Measurements from ENCODE around the gene ADM.

The ADM gene

DNA sequence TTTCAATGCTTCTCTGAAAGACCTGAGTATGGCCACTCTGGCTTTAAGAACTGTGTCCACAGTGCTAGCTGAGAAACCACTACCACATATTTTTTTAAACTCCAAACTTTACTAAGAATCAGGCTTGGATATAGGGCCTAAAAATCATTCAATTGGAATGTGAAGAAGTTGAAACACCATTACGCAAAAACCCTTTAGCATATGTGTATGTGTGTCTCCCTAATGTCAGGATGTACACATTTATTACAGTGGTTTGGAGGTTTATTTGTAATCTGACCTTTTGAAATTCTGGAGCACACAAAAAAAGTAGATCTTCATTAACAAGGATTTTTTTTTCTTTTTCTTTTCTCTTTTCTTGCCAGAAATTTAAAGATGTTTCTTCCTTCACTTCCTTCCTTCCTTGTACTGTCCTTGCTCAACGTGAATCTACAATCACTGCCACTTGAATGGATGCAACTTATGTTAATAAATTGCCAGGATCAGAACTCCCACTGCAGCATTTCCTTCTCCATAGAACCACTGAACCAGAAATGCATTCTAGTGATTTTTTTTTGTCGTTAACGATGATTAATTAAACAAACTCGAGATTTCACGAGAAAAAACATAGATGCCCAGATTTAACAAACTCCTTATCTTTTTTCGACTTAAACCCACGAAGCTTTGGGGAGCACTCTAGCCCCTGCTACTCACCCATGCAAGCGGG is 3.1 kb upstream of the ADM start:
- H3K9ac ChIP-seq (ENCODE audit: low read length), result peak overlapping the region; percentile 97; the same call in 1 of the 2 replicates
- peak overlapping the region; percentile 96 for H3K4me3 ChIP-seq (ENCODE audit: low read length)
- no peaks in the 10 kb centered on the region for H3K9me3 ChIP-seq (replicated peaks; ENCODE audit: insufficient read depth, low read length)
- H4K20me1 ChIP-seq (ENCODE audit: insufficient read depth, low read length), result 0 out of 2 replicates have a peak, but pooled peaks cover 7% of the 10 kb centered on the region
- H3K4me2 ChIP-seq (ENCODE audit: low read depth, low read length), result peak overlapping the region; percentile 95
- H3K4me1 ChIP-seq (ENCODE audit: low read length), result peaks cover 5% of the 10 kb centered on the region
- no peak overlapping the region for H3K27ac ChIP-seq (ENCODE audit: low read length)
- DNase-seq, result no peak
- no peaks in the 10 kb centered on the region for H3K9me2 ChIP-seq (replicated peaks; ENCODE audit: insufficient read depth, low read length)
- H3K36me3 ChIP-seq (replicated peaks; ENCODE audit: insufficient read depth, low read length), result peaks cover 14% of the 10 kb centered on the region
- H3K27me3 ChIP-seq (replicated peaks; ENCODE audit: insufficient read depth, low read length), result no peaks in the 10 kb centered on the region
- peaks cover 49% of the 10 kb centered on the region for H3K79me2 ChIP-seq (ENCODE audit: low read length)
- peaks cover 51% of the 10 kb centered on the region for H3F3A ChIP-seq (ENCODE audit: insufficient read depth, low read length)
- H2AFZ ChIP-seq (ENCODE audit: low read length), result peak overlapping the region; percentile 60; the same call in 1 of the 2 replicates
- TF ChIP-seq EZH2phosphoT487 (IDR thresholded peaks at IDR 0.05; ENCODE audit: low read length) (no peak), EZH2 (optimal IDR thresholded peaks at IDR 0.05; ENCODE audit: low read depth, low read length) (no peak)
- TF ChIP-seq, protein P1, sequence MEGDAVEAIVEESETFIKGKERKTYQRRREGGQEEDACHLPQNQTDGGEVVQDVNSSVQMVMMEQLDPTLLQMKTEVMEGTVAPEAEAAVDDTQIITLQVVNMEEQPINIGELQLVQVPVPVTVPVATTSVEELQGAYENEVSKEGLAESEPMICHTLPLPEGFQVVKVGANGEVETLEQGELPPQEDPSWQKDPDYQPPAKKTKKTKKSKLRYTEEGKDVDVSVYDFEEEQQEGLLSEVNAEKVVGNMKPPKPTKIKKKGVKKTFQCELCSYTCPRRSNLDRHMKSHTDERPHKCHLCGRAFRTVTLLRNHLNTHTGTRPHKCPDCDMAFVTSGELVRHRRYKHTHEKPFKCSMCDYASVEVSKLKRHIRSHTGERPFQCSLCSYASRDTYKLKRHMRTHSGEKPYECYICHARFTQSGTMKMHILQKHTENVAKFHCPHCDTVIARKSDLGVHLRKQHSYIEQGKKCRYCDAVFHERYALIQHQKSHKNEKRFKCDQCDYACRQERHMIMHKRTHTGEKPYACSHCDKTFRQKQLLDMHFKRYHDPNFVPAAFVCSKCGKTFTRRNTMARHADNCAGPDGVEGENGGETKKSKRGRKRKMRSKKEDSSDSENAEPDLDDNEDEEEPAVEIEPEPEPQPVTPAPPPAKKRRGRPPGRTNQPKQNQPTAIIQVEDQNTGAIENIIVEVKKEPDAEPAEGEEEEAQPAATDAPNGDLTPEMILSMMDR (IDR thresholded peaks at IDR 0.05; ENCODE audit: low read length), result no peak

DNA sequence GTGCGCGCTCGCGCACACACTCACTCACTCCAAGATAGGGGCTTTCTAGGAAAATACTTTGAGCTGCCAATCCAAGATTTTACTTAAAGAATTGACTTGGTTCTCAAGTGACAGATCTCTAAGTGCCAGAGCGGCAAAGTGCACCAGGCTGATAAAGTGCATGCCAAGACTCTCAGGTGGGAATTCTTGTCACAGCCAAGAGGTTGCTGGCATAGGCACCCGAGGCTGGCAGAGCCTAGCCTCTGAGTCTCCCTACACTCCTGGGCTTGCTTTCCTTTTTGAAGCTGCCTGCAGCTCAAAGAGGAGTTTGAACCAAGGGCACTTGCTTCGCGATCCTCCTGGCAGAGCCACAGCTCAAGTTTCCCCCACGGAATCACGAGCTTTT is 2.5 kb upstream of the ADM start:
- H3K27ac ChIP-seq (ENCODE audit: low read length), result peak overlapping the region; percentile 97

DNA sequence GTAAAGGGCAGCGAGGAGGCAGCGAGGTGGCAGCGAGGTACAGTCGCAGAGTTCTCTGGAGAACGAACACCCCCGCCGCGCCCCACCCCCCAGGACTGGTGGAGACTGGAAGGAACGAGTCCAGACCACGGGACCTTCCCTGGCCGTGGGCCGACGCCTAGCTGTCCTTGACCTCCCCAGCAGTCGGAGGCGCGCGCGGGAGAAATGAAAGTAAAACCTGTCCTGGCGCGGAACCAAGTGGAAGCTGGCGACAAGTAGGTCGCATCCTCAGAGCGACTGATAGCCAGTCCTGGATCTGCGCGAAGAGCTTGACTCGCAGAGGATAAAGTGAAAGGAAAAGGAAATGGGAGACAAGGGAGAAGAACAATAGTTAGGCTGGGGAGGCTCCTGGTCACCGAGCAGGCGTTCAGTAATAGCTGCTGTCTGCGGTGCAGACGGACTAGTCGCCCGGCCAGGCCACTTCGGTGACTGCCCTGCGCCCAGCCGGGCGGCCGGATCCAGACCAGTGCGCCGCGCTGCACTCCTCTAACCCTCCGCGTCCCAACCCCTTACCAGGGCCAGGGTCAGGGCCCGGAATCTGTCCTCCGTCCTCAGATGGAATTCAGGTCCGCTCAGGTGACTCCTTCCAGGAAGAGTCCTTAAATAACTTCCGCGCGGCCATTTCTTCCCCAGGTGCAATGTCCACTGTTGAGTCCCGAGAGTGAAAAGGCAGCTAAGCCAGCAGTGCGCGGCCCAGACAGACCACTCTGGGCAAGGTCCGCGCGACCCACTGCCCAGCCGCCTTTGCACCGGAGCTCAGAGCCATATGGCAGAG is 1.9 kb upstream of the ADM start:
- Histone ChIP-seq H3K27ac (ENCODE audit: low read length) (peak overlapping the region; percentile 97), H3K9me2 (replicated peaks; ENCODE audit: insufficient read depth, low read length) (no peaks in the 10 kb centered on the region), H4K20me1 (ENCODE audit: insufficient read depth, low read length) (0 out of 2 replicates have a peak, but pooled peaks cover 7% of the 10 kb centered on the region), H2AFZ (ENCODE audit: low read length) (peak overlapping the region; percentile 60), H3K36me3 (replicated peaks; ENCODE audit: insufficient read depth, low read length) (peaks cover 17% of the 10 kb centered on the region), H3K79me2 (ENCODE audit: low read length) (peaks cover 58% of the 10 kb centered on the region), H3K4me1 (ENCODE audit: low read length) (peaks cover 5% of the 10 kb centered on the region), H3K27me3 (replicated peaks; ENCODE audit: insufficient read depth, low read length) (no peaks in the 10 kb centered on the region), H3K4me3 (ENCODE audit: low read length) (peak overlapping the region; percentile 96), H3K9me3 (replicated peaks; ENCODE audit: insufficient read depth, low read length) (no peaks in the 10 kb centered on the region), H3K4me2 (ENCODE audit: low read depth, low read length) (peak overlapping the region; percentile 95), H3F3A (ENCODE audit: insufficient read depth, low read length) (peaks cover 62% of the 10 kb centered on the region), H3K9ac (ENCODE audit: low read length) (peak overlapping the region; percentile 97)
- peak; percentile 85 for DNase-seq
- TF ChIP-seq EZH2 (optimal IDR thresholded peaks at IDR 0.05; ENCODE audit: low read depth, low read length), result no peak
- TF ChIP-seq, protein P1 (IDR thresholded peaks at IDR 0.05; ENCODE audit: low read length), result 0 out of 2 replicates have a peak, but pooled peaks have one; percentile 2

More for the DNA sequence above, 2.5 kb upstream of the ADM start:
- Histone ChIP-seq H3K4me3 (ENCODE audit: low read length) (peak overlapping the region; percentile 96), H3K9ac (ENCODE audit: low read length) (peak overlapping the region; percentile 97), H3K4me1 (ENCODE audit: low read length) (peaks cover 5% of the 10 kb centered on the region), H3K9me2 (replicated peaks; ENCODE audit: insufficient read depth, low read length) (no peaks in the 10 kb centered on the region), H3K4me2 (ENCODE audit: low read depth, low read length) (peak overlapping the region; percentile 95), H3K36me3 (replicated peaks; ENCODE audit: insufficient read depth, low read length) (peaks cover 17% of the 10 kb centered on the region), H3K27me3 (replicated peaks; ENCODE audit: insufficient read depth, low read length) (no peaks in the 10 kb centered on the region), H3K9me3 (replicated peaks; ENCODE audit: insufficient read depth, low read length) (no peaks in the 10 kb centered on the region), H3F3A (ENCODE audit: insufficient read depth, low read length) (peaks cover 56% of the 10 kb centered on the region), H2AFZ (ENCODE audit: low read length) (peak overlapping the region; percentile 60), H3K79me2 (ENCODE audit: low read length) (peaks cover 54% of the 10 kb centered on the region), H4K20me1 (ENCODE audit: insufficient read depth, low read length) (0 out of 2 replicates have a peak, but pooled peaks cover 7% of the 10 kb centered on the region)
- DNase-seq, result no peak
- TF ChIP-seq EZH2phosphoT487 (IDR thresholded peaks at IDR 0.05; ENCODE audit: low read length) (no peak), EZH2 (optimal IDR thresholded peaks at IDR 0.05; ENCODE audit: low read depth, low read length) (no peak)
- TF ChIP-seq, protein P1 (IDR thresholded peaks at IDR 0.05; ENCODE audit: low read length), result no peak

Measured in MM.1S (cell line).